PC-9 (cell line): ENCODE measurements around the gene BTG2.

ENCODE experiments used
- EZH2 ChIP-seq: fragments of 200-600 bp; sonication (generic); IDR thresholded peaks from 2 replicates; pipeline ENCODE4 v1.8.0; 2017; ENCODE audit warnings: antibody characterized with exemption, low read depth
- TF ChIP-seq, protein P1 (sequence below): fragments of 200-600 bp; sonication (generic); conservative IDR thresholded peaks from 2 replicates; pipeline ENCODE4 v1.6.1; 2017; ENCODE audit warnings: mixed run types, antibody characterized with exemption, mild to moderate bottlenecking, moderate library complexity

DNA sequence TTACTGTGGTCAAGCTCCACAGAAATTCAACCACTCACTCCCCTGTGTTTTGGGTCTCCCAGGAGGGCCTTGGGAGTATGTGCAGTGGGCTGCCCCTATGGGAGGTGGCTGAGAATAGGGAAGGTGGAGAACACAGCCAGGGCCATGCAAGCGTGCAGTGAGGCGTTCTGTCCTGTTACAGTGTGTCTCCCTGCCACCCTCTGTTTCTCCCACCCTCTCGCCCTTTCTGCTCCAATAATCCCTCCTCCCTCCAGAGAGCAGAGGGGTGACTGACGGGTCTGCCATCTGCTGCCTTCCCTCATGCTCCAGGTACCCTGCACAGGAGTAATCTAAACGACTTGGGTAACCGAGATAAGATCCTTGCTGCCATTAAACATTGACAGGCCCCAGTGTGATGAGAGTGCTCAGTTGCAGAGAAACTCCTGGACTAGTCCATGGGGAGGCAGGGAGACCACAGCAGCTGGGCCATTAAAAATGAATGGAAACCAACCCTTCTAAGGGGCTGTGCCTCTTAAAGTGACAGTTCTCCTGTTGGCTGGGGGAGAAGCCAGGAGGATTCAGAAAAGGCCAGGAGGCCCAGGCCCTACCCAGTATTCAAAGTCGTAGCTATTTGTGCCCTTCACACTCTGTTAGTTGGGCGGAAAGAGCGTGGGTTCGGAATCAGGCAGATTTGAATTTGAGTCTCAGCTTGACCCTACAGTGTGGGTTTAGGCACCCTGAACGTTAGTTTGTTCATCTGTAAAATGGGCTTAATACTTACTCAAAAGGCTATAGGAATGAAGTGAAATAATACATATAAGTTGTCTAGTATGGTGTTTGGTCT, 22.4 kb upstream of the BTG2 start:
- no peak for TF ChIP-seq EZH2
- TF ChIP-seq, protein P1, sequence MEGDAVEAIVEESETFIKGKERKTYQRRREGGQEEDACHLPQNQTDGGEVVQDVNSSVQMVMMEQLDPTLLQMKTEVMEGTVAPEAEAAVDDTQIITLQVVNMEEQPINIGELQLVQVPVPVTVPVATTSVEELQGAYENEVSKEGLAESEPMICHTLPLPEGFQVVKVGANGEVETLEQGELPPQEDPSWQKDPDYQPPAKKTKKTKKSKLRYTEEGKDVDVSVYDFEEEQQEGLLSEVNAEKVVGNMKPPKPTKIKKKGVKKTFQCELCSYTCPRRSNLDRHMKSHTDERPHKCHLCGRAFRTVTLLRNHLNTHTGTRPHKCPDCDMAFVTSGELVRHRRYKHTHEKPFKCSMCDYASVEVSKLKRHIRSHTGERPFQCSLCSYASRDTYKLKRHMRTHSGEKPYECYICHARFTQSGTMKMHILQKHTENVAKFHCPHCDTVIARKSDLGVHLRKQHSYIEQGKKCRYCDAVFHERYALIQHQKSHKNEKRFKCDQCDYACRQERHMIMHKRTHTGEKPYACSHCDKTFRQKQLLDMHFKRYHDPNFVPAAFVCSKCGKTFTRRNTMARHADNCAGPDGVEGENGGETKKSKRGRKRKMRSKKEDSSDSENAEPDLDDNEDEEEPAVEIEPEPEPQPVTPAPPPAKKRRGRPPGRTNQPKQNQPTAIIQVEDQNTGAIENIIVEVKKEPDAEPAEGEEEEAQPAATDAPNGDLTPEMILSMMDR = no peak
